Mucosa of descending colon (tissue), 3 donors: ENCODE results near the gene CNPY4. TPM values are rescaled to one million over a fixed set of nuclear protein-coding genes. Genes with fewer than 3 reads are reported as not detected.

ENCODE experiments used
- ATAC-seq: fragments of 200-7000 bp; cut with Tn5 transposase; one replicate; pipeline ENCODE4 v1.9.1; 2020; ENCODE audit warnings: mild to moderate bottlenecking, moderate library complexity
- DNase-seq, 3 donors: peaks; one replicate each; pipeline ENCODE4 v3.0.0-alpha.2; 2020
- H3K36me3 ChIP-seq: fragments of 200-600 bp; one replicate; pipeline ENCODE4 v1.8.0; 2021; ENCODE audit warnings: low read depth, mild to moderate bottlenecking
- H3K4me1 ChIP-seq: fragments of 200-600 bp; one replicate; pipeline ENCODE4 v1.8.0; 2021; ENCODE audit warnings: low read depth, mild to moderate bottlenecking
- H3K4me3 ChIP-seq: fragments of 200-600 bp; one replicate; pipeline ENCODE4 v1.8.0; 2021; ENCODE audit warnings: mild to moderate bottlenecking
- H3K9me3 ChIP-seq: fragments of 200-600 bp; one replicate; pipeline ENCODE4 v1.8.0; 2021; ENCODE audit warnings: mild to moderate bottlenecking
- CTCF ChIP-seq: fragments of 200-600 bp; IDR thresholded peaks from one replicate; pipeline ENCODE4 v1.8.0; 2022; ENCODE audit warnings: antibody characterized with exemption, mild to moderate bottlenecking
- intact Hi-C, 2 donors: fragments of 100-400 bp; cut with DNase I in 1 of 2; cut with micrococcal nuclease in 1 of 2; formaldehyde crosslinking; loops; one replicate each; pipeline versions ENCODE4 v1.11.0 to v1.11.1; 2022; cut with DNase I, micrococcal nuclease
- total RNA-seq, 3 donors: library from RNA; stranded (reverse); fragmentation: NEBNext Ultra II Directional in 2 of 3; extraction: Animal tissue kit (Norgen Biotek cat#: 25700) in 2 of 3; gene quantifications; one replicate each; pipeline versions ENCODE4 v1.2.1 to v1.2.4, GENCODE V29; 2021 to 2023
- donor health status: DM: no; HTN: no; CAD: no; lungs with moderate emphysema.
- donor health status: DM: no; HTN: no; CAD: no.
- donor health status: DM: no; HTN: yes; CAD: no.

The CNPY4 gene
- total RNA-seq, 3 donors from 2014 or later = 7.8 to 19.4 (median 8.6) TPM

GRCh38 chr7:100122568-100122967 is 3.1 kb downstream of the CNPY4 start:
- DNase-seq (no peak), ATAC-seq (no peak)
- TF ChIP-seq CTCF = no peak
- Histone ChIP-seq H3K36me3 (no peaks in the 10 kb centered on the region), H3K4me3 (no peak overlapping the region), H3K9me3 (no peaks in the 10 kb centered on the region), H3K4me1 (peaks cover 42% of the 10 kb centered on the region)
- intact Hi-C loops = no loop called here

GRCh38 chr7:100124301-100125230 is 5.1 kb downstream of the CNPY4 start:
- Histone ChIP-seq H3K4me3 (no peak overlapping the region), H3K4me1 (peaks cover 41% of the 10 kb centered on the region), H3K36me3 (no peaks in the 10 kb centered on the region), H3K9me3 (no peaks in the 10 kb centered on the region)
- intact Hi-C loops = no loop called here
- peak in 2 of 3 donors; percentile 53 to 69 for DNase-seq
- ATAC-seq = peak; percentile 45
- no peak for TF ChIP-seq CTCF

- TF ChIP-seq CTCF = no peak
- peak; percentile 35 for ATAC-seq
- intact Hi-C loops = no loop called here
Observed at GRCh38 chr7:100126239-100126930, 7.0 kb downstream of the CNPY4 start.

GRCh38 chr7:100126931-100127865 is 7.8 kb downstream of the CNPY4 start, which contains the start of gene MBLAC1:
Gene MBLAC1, plus strand, starts transcription at chr7:100126967. Its CDS starts 429 bp downstream, at chr7:100127396.
- no peak for TF ChIP-seq CTCF
- intact Hi-C loops = no loop called here
- Histone ChIP-seq H3K4me3 (peak within 1 kb of the TSS; percentile 90), H3K9me3 (no peaks in the 10 kb centered on the region), H3K36me3 (no peaks in the 10 kb centered on the region), H3K4me1 (peaks cover 42% of the 10 kb centered on the region)
- ATAC-seq (peak; percentile 88), DNase-seq (peak; percentile 92 to 97 (median 93))

More at GRCh38 chr7:100126239-100126930, 7.0 kb downstream of the CNPY4 start:
- peak overlapping the region; percentile 90 for H3K4me3 ChIP-seq
- DNase-seq = peak in 1 of 3 donors; percentile 61
- H3K4me1 ChIP-seq = peaks cover 41% of the 10 kb centered on the region
- no peaks in the 10 kb centered on the region for H3K36me3 ChIP-seq
- no peaks in the 10 kb centered on the region for H3K9me3 ChIP-seq
